Neutrophil (primary cell): Measurements from ENCODE around the gene BGN.

Source experiments
- H3K27ac ChIP-seq: fragments of 200-600 bp; sonication (generic); 2 replicates; pipeline ENCODE4 v1.5.1; 2016; ENCODE audit warnings: mild to moderate bottlenecking, moderate library complexity
- H3K27me3 ChIP-seq: fragments of 200-600 bp; sonication (generic); 2 replicates; pipeline ENCODE4 v1.6.0; 2016; ENCODE audit warnings: mild to moderate bottlenecking
- H3K36me3 ChIP-seq: fragments of 200-600 bp; sonication (generic); 2 replicates; pipeline ENCODE4 v1.5.1; 2017
- H3K4me1 ChIP-seq, 2 experiments: fragments of 200-600 bp in 1 of 2; sonication (generic) in 1 of 2; 1 replicate in 1 of 2; 2 replicates in 1 of 2; pipeline versions ENCODE4 v1.5.1 to v1.6.1; 2013 to 2016; ENCODE audit warnings: low read depth in 1 of 2, low read length in 1 of 2, mild to moderate bottlenecking in 1 of 2, moderate library complexity in 1 of 2; ENCODE audit not compliant: control insufficient read depth in 1 of 2, insufficient read depth in 1 of 2
- H3K4me3 ChIP-seq, 2 experiments: fragments of 200-600 bp in 1 of 2; sonication (generic) in 1 of 2; 1 replicate in 1 of 2; 2 replicates in 1 of 2; pipeline ENCODE4 v1.5.1; 2013 to 2016; ENCODE audit warnings: low read depth in 1 of 2, low read length in 1 of 2, mild to moderate bottlenecking in 1 of 2, moderate library complexity in 1 of 2
- H3K9me3 ChIP-seq: fragments of 200-600 bp; sonication (generic); 2 replicates; pipeline ENCODE4 v1.5.1; 2016
- CTCF ChIP-seq: fragments of 200-600 bp; sonication (generic); IDR thresholded peaks from 2 replicates; pipeline ENCODE4 v1.5.1; 2016; ENCODE audit warnings: antibody characterized with exemption

The BGN gene

GRCh38 chrX:153495903-153496589 is 1.3 kb downstream of the BGN start:
- Histone ChIP-seq H3K36me3 (no peaks in the 10 kb centered on the region), H3K27me3 (peaks cover 35% of the 10 kb centered on the region), H3K4me1 (no peaks in the 10 kb centered on the region), H3K9me3 (no peaks in the 10 kb centered on the region), H3K27ac (no peak overlapping the region), H3K4me3 (no peak overlapping the region)
- TF ChIP-seq CTCF = no peak

GRCh38 chrX:153496590-153496959 is 1.8 kb downstream of the BGN start:
- no peak for TF ChIP-seq CTCF
- H3K27ac ChIP-seq = no peak overlapping the region
- H3K4me1 ChIP-seq = no peaks in the 10 kb centered on the region
- no peak overlapping the region for H3K4me3 ChIP-seq
- no peaks in the 10 kb centered on the region for H3K36me3 ChIP-seq
- peaks cover 35% of the 10 kb centered on the region for H3K27me3 ChIP-seq
- H3K9me3 ChIP-seq = no peaks in the 10 kb centered on the region

- no peak overlapping the region for H3K27ac ChIP-seq
Measured at GRCh38 chrX:153498453-153498852, 3.7 kb downstream of the BGN start.

GRCh38 chrX:153499341-153499740 is 4.6 kb downstream of the BGN start:
- Histone ChIP-seq H3K27me3 (peaks cover 22% of the 10 kb centered on the region), H3K36me3 (no peaks in the 10 kb centered on the region), H3K4me3 (no peak overlapping the region), H3K27ac (no peak overlapping the region), H3K4me1 (no peaks in the 10 kb centered on the region), H3K9me3 (no peaks in the 10 kb centered on the region)
- no peak for TF ChIP-seq CTCF

More at GRCh38 chrX:153498453-153498852, 3.7 kb downstream of the BGN start:
- TF ChIP-seq CTCF = no peak
- Histone ChIP-seq H3K9me3 (no peaks in the 10 kb centered on the region), H3K4me1 (no peaks in the 10 kb centered on the region), H3K36me3 (no peaks in the 10 kb centered on the region), H3K27me3 (peaks cover 31% of the 10 kb centered on the region), H3K4me3 (no peak overlapping the region)

- Histone ChIP-seq H3K9me3 (no peaks in the 10 kb centered on the region), H3K27me3 (peaks cover 17% of the 10 kb centered on the region), H3K36me3 (no peaks in the 10 kb centered on the region), H3K4me1 (no peaks in the 10 kb centered on the region), H3K4me3 (no peak overlapping the region), H3K27ac (no peak overlapping the region)
- no peak for TF ChIP-seq CTCF
Measured at GRCh38 chrX:153499876-153500275, 5.1 kb downstream of the BGN start.
